Hindlimb muscle (tissue), 1 donor: Measurements from ENCODE around the gene CCNT1. TPM values are rescaled to one million over a fixed set of nuclear protein-coding genes. Genes with fewer than 3 reads are reported as not detected.
"Not testable (repeated sequence)": the region's sequence is repeated elsewhere in the genome, so short reads cannot be mapped to it uniquely, and the experiment has no call there.

Experiments used
- DNase-seq: peaks from one replicate; pipeline ENCODE4 v3.0.0-alpha.2; 2013
- polyA plus RNA-seq: library from polyadenylated mRNA; unstranded; fragments of 120-200 nt; gene quantifications from one replicate; pipeline ENCODE4 v1.2.1, GENCODE V29; 2013; ENCODE audit not compliant: insufficient read length

CCNT1 gene
- 19.9 TPM for polyA plus RNA-seq

DNA sequence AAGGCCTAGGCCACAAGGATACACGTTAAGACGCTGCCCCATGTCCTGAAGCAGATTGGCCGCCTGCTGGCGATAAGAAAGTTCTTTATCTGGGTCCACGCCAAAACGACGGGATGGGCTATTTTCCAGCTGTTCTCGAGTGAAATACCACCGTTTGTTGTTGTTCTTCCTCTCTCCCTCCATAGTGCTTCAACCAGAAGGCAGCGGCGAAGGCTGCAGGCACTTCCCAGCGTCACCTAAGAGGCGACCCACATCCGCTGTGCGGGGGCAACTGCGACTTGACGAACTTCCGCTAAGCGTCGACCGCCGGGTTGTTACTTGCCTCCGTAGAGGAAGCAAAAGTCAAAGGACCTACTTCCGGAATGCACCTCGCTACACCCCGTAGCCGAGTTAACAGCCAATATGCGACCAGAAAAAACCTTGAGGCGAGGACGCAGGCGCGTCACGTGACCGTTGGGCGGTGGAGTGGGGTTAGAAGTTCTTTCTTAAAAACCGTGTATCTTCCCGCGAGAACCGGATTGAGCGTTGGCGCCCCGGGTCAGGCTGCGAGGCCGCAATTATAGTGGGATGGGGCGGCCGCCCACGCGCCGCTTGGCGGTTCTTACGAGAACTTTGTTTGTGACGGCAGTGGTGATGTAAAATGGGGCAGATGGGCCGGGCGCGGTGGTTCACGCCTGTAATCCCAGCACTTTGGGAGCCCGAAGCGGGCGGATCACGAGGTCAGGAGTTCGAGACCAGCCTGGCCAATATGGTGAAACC is at the start of gene CCNT1:
CCNT1 (minus strand) TSS at position 215 of the 759 bp plus-strand sequence; CDS start at position 183, 32 bp downstream.
- peak; percentile 100 for DNase-seq

DNA sequence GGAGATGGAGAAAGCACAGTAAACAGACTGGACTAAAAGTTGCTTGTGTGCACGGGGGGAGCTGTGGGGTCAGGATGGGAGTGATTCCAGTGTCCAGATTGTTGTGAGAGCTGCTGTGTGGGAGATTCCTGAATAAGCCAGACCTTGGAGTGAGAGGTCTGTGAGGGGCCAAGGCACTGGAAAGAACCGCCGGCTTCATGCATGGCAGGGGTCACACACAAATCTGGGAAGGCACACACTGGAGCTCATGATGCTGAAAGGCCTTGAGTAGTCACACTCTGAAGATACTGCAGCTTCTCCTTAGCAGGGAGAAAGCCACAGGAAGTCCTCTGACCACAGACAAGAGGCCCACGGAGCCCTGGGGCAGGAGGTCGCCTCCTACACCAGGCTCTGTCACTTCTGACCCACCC is 49.3 kb upstream of the CCNT1 start:
- no peak for DNase-seq

DNA sequence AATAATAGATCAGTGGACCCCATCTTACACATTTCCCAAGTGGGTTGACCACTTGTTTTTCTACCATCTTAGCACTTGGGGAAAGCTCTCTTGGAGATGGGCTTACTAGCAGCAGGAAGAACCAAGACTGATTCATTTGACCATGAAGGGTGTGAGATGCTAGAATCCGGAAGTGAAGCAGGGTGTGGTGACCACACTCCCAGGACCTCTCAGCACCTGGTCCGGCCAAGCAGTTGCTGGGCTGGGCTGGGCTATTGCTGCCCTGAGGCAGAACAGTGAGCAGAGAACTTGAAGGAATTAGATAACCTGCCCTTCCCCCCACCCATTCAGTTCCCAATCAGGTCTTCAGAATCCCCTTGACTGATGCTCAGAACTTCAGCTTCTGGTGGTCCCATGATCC is 48.0 kb upstream of the CCNT1 start:
- DNase-seq, result no peak

DNA sequence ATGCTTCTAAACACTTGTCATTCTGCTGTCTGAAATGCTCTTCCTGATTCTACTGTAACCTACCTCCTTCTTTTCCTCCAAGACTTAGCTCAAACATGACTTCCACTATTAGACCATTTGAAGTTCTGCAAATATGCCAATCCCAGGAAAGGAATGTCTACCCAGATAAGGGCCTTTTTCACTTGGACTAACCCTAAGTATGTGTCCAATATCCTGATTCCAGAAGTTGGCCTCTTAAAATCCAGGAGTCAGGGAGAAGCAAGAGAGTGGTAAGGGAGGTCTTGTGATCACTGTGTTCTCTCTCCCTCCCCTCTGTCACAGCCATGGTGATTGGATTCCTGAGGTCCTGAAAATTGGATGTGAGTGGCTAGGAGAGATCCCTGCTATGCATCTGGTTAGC is 42.2 kb upstream of the CCNT1 start:
- no peak for DNase-seq

DNA sequence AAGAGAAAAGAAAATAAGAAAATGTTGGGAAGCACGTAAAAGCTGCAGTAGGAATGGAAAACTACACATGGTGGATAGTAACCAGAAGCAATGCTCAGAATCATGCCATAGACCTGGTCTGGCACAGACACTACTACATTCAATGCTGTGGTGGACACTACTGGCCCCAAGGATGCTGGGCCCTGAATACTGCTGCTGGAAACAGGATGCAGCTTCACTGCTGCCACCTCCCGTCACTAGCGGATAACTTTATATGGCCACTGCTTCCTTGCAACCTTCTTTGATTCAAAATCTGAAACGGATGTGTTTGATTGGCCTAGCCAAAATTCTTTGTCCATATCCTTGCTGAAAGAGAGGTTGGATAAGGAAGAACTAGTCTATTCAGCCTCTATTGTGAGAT is 41.7 kb upstream of the CCNT1 start:
- no peak for DNase-seq

DNA sequence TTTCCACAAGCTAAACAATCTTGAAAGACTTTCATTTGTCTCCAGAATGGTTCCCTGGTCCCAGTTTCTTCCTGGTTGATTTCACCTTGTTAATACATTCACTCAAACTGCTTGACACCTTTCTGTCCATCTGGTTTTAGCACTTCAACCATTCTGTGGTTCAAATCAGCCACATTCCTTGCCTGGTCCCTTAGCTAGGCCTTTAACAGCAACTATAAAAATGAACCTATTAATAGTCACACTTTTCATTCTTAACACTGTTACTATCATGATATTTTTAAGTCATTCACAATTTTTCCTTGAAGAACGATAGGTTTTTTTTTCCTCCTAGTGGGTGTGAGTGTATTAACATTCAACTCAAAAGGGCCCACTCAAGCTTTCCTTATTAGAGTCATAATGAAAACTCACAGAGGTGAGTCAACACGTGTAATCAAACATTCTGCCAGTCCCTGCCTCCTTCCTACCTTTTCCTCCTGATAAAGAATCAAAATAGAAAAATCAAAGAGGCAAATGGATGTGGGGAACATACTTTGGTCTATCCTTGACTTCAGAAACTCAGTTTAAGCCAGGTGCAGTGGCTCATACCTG is 34.4 kb upstream of the CCNT1 start:
- DNase-seq, result no peak

DNA sequence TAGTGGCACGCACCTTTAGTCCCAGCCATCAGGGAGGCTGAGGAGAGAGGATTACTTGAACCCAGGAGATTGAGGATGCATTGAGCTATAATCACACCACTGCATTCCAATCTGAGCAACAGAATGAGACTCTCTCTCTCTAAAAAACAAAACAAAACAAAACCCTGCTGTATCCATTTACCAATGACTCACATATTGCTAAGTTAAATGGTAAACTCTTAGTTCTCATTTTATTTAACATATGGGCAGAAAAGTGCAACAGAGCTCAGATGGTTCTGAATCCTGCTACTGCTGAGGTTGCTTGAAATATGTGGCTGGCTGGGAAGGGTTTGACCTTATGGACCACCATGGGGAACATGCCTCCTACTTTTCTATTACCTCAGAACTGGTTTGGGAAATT is 33.7 kb upstream of the CCNT1 start:
- DNase-seq, result no peak

DNA sequence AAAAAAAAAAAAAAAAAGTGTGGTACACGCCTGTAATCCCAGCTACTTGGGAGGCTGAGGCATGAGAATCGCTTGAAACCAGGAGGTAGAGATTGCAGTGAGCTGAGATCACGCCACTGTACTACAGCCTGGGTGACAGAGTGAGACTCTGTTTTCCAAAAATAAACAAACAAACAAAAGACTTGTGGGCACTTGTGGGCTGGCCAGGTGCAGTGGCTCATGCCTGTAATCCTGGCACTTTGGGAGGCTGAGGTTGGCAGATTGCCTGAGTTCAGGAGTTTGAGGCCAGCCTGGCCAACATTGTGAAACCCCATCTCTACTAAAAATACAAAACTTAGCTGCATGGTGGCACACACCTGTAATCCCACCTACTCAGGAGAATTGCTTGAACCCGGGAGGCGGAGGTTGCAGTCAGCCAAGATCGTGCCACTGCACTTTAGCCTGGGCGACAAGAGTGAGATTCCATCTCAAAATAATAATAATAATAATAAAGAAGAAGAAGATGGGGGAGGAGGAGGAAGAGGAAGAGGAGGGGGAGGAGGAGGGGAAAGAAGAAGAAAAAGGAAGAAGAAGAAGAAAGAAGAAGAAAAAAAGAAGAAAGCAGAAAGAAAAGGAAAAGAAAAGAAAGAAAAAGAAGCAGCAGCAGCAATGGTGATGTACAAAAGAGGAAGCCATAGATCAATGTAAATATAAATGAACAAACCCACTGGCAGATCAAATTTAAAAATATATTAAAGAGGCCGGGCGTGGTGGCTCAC is 27.9 kb upstream of the CCNT1 start:
- no peak for DNase-seq

DNA sequence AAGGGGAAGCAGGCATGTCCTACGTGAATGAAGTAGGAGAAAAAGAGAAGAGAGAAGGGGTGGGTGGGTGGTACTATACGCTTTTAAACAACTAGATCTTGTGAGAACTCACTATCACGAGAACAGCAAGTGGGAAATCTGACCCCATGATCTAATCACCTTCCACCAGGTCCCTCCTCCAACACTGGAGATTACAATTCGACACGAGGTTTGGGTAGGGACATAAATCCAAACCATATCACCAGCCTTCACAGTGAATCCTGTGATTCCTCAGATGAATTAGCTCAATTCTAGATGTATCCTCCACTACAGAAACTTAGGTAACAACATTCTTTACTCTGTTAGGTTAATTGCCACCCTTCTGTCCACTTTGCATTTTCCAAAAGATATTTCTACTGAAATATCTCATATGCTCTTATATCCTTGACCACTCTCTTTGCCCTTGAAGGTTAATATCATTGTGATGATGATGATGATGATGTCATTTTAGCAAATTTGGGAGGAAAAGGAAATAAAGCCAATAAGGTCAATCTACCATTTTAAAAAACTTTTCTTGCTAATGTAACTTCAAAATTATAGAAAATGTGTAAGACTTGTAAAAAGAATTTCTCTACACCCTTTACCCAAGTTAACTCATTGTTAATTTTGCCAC is 23.2 kb upstream of the CCNT1 start:
- no peak for DNase-seq

DNA sequence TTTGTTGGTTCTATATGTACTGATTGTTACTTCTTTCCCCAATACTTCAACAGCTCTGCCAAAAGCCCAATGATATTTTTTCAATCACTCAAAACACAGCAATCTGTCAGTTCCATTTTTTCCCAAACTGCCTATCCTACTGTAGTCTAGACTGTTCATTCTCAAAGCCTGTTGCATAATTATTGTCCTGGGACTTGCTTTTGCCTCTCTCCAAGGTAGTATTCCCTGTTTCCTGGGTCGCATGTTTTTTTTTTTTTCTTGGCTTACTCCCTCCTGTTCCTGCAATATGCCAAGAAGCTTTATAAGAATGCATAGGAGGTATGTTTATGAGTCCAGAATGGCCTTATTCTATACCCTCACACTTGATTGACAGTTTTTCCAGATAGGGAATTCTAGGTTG is 19.9 kb upstream of the CCNT1 start:
- DNase-seq, result no peak

DNA sequence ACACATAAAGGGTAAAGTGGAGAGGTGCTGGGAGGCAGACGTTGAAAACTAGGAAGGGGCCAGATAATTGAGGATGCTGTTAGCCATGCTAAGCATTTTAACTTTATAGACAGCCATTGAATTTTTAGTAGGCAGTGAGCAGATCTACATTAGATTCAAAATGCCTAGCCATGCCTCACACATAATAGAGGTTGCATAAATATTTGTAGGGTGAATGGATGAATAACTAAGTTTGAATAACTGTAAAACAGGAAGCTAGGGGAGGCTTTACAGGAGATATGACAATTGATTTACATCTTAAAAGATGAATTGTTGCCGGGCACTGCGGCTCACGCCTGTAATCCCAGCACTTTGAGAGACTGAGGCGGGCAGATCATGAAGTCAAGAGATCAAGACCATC is 12.3 kb upstream of the CCNT1 start:
- no peak for DNase-seq

DNA sequence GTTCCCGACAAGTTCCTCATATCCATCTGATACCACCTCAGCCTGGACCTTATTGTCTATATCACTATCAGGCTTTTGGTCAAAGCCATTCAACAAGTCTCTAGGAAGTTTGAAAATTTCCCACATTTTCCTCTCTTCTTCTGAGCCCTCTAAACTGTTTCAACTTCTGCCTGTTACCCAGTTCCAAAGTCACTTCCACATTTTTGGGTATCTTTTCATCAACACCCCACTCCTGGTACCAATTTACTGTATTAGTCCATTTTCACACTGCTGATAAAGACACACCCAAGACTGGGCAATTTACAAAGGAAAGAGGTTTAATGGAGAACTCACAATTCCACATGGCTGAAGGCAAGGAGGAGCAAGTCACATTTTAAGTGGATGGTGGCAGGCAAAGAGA is 4.2 kb upstream of the CCNT1 start:
- DNase-seq, result not testable (repeated sequence)

DNA sequence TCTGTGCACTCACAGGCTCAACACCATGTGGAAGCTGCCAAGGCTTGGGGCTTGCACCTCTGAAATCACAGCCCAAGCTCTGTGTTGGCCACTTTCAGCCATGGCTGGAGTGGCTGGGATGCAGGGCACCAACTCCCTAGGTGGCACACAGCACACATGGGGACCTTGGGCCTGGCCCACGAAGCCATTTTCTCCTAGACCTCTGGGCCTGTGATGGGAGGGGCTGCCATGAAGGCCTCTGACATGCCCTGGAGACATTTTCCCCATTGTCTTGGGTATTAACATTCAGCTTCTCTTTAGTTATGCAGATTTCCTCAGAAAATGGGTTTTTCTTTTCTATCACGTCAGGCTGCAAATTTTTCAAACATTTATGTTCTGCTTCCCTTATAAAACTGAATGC is 3.7 kb upstream of the CCNT1 start:
- DNase-seq, result not testable (repeated sequence)

DNA sequence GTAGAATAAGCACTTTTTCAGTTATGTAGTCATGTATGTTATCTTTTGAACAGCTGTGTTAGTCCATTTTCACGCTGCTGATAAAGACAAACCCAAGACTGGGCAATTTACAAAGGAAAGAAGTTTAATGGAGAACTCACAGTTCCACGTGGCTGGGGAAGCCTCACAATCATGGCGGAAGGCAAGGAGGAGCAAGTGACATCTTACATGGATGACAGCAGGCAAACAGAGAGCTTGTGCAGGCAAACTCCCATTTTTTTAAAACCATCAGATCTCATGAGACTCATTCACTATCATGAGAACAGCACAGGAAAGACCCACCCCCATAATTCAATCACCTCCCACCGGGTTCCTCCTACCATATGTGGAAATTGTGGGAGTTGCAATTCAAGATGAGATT is 2.5 kb upstream of the CCNT1 start:
- DNase-seq, result not testable (repeated sequence)

DNA sequence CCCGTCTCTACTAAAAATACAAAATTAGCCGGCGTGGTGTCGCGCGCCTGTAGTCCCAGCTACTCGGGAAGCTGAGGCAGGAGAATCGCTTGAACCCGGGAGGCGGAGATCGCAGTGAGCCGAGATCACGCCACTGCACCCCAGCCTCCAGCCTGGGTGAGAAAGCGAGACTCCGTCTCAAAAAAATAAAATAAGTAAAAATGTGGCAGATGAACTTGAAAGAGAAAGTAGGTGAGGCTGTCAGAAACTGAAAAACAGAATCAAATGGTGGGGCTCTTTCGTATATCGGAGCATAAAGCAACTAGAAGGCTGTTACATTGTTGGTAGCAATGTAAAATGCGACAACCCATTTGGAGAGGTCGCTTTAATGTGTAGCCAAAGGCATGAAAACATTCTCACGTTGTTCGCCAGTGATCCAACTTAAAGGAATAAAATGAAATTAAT is 767 bp upstream of the CCNT1 start:
- peak; percentile 9 for DNase-seq

DNA sequence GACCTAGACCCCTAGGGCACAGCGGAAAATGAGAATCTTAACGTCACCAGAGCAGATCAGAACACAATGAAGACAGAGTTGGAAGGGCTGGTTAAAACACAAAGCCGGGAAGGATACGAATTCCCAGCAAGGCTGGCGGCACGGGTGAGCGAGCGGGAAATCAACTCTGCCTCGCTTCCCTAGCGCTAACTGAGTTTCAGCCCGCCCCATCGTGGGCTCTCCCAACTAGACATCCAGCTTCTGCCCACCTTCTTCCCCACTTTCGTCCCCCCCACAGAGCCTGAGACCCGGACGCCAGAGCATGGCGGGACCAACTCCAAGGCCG is 377 bp downstream of the CCNT1 start:
- no peak for DNase-seq

DNA sequence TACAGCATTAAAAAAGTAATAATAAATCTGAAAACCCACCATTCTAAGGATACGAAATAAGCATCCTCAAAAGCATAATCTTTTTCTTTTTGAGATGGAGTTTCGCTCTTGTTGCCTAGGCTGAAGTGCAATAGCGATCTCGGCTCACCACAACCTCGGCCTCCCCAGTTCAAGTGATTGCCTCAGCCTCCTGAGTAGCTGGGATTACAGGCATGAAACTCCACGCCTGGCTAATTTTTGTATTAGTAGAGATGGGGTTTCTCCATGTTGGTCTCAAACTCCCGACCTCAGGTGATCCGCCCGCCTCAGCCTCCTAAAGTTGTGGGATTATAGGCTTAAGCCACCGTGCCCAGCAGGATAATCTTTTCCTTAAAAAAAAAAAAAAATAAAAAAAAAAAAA is 4.3 kb downstream of the CCNT1 start:
- no peak for DNase-seq

DNA sequence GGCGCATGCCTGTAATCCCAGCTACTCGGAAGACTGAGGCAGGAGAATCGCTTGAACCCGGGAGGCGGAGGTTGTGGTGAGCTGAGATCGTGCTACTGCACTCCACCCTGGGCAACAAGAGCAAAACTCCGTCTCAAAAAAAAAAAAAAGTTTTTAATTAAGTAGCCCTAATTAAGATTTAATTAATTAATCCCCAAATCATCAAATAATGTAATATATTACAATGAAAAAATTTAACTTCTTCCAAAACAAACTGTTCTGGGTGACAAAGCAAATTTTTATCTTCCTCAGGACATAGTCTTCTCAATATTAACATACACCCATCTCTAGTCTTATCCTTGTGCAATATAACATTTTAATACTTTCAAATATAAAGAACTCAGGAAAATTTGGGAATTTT is 17.7 kb downstream of the CCNT1 start:
- not testable (repeated sequence) for DNase-seq

DNA sequence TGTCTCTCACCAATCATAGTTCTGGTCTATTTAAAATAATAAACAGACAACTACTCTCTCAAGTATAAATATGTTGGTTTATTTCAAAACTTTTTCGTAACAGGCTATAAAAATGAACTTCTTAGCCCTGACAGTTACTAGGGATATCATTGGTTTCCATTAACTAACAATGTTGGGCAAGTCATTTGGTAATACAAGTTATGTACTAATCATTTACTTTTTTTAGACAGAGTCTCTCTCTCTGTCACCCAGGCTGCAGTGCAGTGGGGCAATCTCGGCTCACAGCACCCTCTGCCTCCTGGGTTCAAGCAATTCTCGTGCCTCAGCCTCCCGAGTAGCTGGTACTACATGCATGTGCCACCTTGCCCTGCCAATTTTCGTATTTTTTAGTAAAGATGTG is 19.9 kb downstream of the CCNT1 start:
- DNase-seq, result no peak

DNA sequence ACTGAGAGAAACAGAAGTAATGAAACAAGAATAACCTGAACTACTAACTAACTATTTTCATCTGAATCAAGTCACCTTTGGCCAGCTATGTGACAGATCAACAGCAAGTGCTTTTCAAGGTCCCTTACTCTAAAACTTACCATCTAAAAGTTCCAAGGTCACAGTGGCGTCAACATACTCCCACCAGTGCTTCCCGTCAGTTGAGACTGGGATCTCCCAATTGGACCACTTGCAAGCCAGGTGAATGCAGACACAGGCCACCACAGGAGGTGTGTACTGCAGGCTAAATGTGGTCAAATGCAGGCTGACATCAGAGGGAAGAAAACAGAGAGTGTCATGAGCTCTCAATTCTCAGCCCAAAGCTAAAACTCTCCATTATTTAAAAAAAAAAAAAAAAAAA is 20.6 kb downstream of the CCNT1 start:
- no peak for DNase-seq

DNA sequence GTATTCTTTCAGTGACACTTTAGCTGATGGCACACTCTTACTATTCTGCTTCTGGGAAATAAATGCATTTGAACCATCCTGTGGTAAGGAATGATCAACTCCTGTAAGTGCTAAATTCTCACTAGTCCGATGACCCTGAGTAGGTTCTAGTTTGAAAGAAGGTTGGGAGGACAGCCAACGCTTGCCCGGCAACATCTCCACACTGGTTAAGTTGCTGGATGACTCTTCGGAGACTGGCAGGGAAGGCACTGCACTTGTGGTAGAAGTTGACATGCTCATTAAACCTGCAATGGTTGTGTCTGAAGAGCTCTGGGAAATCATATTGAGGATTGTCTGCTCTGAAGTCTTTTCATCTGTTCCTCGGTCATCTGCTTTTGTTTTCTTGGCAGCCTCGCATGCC is 22.5 kb downstream of the CCNT1 start:
- no peak for DNase-seq

DNA sequence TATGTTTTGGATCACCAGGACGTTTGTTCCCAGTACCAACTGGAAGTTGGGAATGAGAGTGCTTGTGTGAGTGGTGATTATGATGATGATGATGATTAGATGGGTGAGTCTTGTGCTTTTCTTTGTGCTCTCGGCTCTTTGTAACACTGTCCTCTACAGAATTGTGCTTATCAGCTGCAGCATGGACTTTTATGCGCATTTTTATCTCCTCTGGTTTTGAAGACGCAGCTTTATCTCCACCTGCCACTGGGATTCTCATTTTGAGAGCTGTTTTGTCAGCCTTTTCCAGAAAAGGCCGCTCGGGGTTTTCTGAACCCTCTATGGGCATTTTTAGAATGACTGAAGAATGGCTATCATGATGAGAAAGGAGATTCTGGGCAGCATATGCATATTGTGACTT is 22.9 kb downstream of the CCNT1 start:
- DNase-seq, result no peak

DNA sequence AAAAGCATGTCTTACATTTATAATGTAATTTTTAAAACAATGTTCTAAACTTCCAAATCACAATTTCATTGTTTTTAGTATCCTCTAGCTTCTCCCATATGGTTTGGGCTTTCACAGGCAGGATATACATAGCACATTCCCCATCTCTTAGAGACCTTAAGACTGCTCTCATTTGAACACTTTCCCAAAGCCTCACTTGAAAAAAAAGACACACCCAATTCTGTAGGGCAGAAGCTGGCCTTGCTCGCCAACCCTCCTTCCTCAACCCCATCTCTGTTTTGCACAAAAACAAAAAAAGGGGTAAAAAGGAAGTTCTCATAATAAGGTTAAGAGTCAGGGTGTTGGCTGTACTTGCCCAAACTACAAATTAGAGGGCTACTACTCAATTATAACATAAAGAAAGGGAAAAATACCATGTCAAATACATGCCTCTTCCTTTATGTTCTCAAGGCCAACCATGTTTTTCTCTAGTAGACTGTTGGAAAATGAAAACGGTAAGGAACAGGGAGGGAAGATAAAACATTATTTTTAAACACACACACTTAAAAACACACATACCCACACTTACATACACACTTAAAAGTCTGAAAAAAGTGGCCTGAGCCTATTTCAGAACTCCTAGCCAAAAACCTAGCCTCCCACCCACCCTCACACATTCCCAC is 24.6 kb downstream of the CCNT1 start:
- no peak for DNase-seq
